Kidney epithelial cell (primary cell): ENCODE measurements around the gene ADSS1. TPM values are rescaled to one million over a fixed set of nuclear protein-coding genes. Genes with fewer than 3 reads are reported as not detected.

Experiments
- DNase-seq: peaks from one replicate; pipeline ENCODE4 v3.0.0-alpha.2; 2010; ENCODE audit warnings: low read depth
- H3K27me3 ChIP-seq: 2 replicates; pipeline ENCODE4 v1.6.0; 2011; ENCODE audit warnings: low read length; ENCODE audit not compliant: control insufficient read depth, insufficient read depth
- H3K36me3 ChIP-seq: 2 replicates; pipeline ENCODE4 v1.5.1; 2011; ENCODE audit warnings: low read length; ENCODE audit not compliant: control insufficient read depth, insufficient read depth
- H3K4me3 ChIP-seq: 2 replicates; pipeline ENCODE4 v1.5.1; 2011; ENCODE audit warnings: low read depth, mild to moderate bottlenecking, control low read depth, low read length
- total RNA-seq: library from RNA; depleted of rRNA; stranded (reverse); fragments of >200 nt; gene quantifications from 2 replicates; pipeline ENCODE4 v1.2.3, GENCODE V29; 2015
- TF ChIP-seq, protein P1 (sequence below): IDR thresholded peaks from 2 replicates; pipeline ENCODE4 v1.5.1; 2011; ENCODE audit warnings: mild to moderate bottlenecking, moderate library complexity, low read length, control low read depth, inconsistent platforms; ENCODE audit not compliant: insufficient read depth, poor library complexity, severe bottlenecking

The ADSS1 gene
- total RNA-seq, 1 donor from 2014 or later, result 10.3 TPM

DNA sequence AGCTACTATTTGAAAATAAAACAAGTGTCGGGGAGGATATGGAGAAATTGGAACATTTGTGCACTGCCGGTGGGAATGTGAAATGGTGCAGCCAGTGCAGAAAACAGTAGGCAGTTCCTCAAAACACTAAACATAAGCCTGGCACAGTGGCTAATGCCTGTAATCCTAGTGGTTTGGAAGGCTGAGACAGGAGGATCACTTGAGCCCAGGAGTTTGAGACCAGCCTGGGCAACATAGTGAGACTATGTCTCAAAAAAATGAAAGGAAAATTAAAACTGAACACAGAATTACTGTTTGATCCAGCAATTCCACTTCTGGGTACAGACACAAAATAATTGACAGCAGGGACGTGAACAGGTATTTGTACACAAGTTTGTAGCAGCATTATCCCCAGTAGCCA lies 41.5 kb downstream of the ADSS1 start:
- no peak for DNase-seq
- Histone ChIP-seq H3K27me3 (no peaks in the 10 kb centered on the region), H3K36me3 (no peaks in the 10 kb centered on the region), H3K4me3 (no peak overlapping the region)
- TF ChIP-seq, protein P1, sequence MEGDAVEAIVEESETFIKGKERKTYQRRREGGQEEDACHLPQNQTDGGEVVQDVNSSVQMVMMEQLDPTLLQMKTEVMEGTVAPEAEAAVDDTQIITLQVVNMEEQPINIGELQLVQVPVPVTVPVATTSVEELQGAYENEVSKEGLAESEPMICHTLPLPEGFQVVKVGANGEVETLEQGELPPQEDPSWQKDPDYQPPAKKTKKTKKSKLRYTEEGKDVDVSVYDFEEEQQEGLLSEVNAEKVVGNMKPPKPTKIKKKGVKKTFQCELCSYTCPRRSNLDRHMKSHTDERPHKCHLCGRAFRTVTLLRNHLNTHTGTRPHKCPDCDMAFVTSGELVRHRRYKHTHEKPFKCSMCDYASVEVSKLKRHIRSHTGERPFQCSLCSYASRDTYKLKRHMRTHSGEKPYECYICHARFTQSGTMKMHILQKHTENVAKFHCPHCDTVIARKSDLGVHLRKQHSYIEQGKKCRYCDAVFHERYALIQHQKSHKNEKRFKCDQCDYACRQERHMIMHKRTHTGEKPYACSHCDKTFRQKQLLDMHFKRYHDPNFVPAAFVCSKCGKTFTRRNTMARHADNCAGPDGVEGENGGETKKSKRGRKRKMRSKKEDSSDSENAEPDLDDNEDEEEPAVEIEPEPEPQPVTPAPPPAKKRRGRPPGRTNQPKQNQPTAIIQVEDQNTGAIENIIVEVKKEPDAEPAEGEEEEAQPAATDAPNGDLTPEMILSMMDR, result no peak

- Histone ChIP-seq H3K4me3 (no peak overlapping the region), H3K27me3 (no peaks in the 10 kb centered on the region), H3K36me3 (peaks cover 2% of the 10 kb centered on the region)
- DNase-seq, result no peak
- TF ChIP-seq, protein P1, result no peak
Observed at GRCh38 chr14:104766256-104766862, 42.3 kb downstream of the ADSS1 start.

- TF ChIP-seq, protein P1, result no peak
- no peak for DNase-seq
- Histone ChIP-seq H3K27me3 (no peaks in the 10 kb centered on the region), H3K4me3 (no peak overlapping the region), H3K36me3 (peaks cover 4% of the 10 kb centered on the region)
Observed at GRCh38 chr14:104766863-104767633, 43.0 kb downstream of the ADSS1 start.

DNA sequence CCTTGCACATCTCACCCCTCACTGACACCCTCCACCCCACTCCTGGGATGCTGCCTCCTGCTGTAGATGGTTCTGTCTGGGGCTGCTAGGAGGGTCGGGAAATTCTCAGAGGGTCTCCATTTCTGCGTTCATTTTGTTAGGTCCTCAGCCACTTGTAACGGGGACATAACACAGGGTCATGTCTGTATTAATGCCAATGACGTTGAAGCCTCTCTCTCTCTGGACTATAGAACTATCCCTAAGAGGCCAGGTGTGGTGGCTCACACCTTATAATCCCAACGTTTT lies 43.5 kb downstream of the ADSS1 start:
- DNase-seq, result no peak
- Histone ChIP-seq H3K36me3 (peaks cover 4% of the 10 kb centered on the region), H3K27me3 (no peaks in the 10 kb centered on the region), H3K4me3 (no peak overlapping the region)
- TF ChIP-seq, protein P1, result no peak

- TF ChIP-seq, protein P1, result peak; percentile 95
Observed at GRCh38 chr14:104768437-104769323, 44.7 kb downstream of the ADSS1 start.

More at GRCh38 chr14:104768437-104769323, 44.7 kb downstream of the ADSS1 start:
- H3K36me3 ChIP-seq, result peaks cover 4% of the 10 kb centered on the region
- DNase-seq, result peak; percentile 18
- no peak overlapping the region for H3K4me3 ChIP-seq
- no peaks in the 10 kb centered on the region for H3K27me3 ChIP-seq
